ENCODE results near the gene ST7. TPM values are rescaled to one million over a fixed set of nuclear protein-coding genes. Genes with fewer than 3 reads are reported as not detected.
"Not testable (repeated sequence)": the region's sequence is repeated elsewhere in the genome, so short reads cannot be mapped to it uniquely, and the experiment has no call there.

ST7 gene
- total RNA-seq, 2 experiments from 2014 or later = 6.7 to 7.4 TPM

DNA sequence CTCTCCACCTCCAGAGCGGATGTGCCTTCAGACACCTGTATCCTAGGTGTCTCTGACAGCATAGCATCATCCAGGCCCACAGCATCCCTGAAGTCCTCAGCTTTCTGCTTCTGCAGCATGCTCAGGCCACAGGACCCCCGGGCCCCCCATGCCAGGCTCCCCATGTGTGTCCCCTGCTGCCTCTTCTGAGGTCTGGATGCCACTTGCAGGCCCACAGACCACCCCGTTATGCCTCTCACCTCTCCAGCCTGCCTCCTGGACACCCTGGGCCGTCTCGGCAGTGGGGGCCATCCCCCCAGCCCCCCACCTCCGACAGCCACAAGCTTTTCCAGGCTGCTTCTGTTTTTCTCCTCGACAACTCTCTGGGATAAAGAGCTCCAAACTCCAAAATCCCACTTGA is 285.2 kb downstream of the ST7 start:
- Mint-ChIP-seq H3K4me1 (no peaks in the 10 kb centered on the region), H3K9me3 (peaks cover 2% of the 10 kb centered on the region), H3K36me3 (ENCODE audit: low read depth) (no peaks in the 10 kb centered on the region), H3K27me3 (peaks cover 3% of the 10 kb centered on the region), H3K4me3 (no peak overlapping the region), H3K27ac (no peak overlapping the region)
- POLR2A ChIA-PET = no interaction called here
- CTCF ChIA-PET = no interaction called here
- DNase-seq = no peak

DNA sequence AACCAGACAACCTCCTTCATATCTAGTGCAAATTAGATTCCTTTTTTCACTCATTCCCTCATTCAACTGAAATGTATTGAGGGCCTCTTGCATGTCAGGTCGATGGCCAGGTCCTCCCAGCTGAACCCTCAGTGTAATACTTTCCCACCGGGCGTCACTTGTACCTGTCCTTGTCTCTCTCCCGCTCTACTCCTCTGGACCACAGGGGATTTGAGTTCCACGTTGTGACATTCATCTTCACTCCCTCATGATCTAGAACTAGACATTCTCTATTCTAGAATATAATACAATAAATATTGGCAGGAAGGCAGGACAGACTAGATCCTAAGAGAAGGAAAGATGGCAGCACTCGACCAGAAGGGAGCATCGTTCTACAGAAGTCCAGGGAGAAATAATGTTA is 285.6 kb downstream of the ST7 start:
- no peak for DNase-seq
- CTCF ChIA-PET = no interaction called here
- no peaks in the 10 kb centered on the region for H3K36me3 Mint-ChIP-seq (ENCODE audit: low read depth)
- H3K9me3 Mint-ChIP-seq = no peaks in the 10 kb centered on the region
- H3K4me1 Mint-ChIP-seq = no peaks in the 10 kb centered on the region
- no peak overlapping the region for H3K4me3 Mint-ChIP-seq
- H3K27ac Mint-ChIP-seq = no peak overlapping the region
- POLR2A ChIA-PET = no interaction called here
- H3K27me3 Mint-ChIP-seq = peaks cover 3% of the 10 kb centered on the region

DNA sequence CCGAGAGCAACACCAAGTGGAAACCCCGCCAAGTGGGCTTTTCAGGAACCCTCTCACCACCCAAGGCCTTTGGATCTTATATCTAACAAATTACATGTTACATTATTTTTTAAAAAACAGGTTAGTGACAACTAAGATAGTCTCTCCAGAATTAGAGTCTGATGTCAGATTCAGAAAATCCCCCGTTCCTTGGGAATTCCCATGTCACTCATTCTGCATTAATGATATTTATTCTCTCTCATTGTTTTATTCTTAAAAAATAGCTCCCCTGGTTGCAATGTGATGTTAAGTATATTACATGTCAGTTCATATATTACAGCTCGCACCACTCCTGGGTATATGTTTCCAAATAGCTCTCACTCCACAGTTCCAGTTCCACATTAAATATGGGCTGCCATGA is 287.8 kb downstream of the ST7 start:
- H3K27ac Mint-ChIP-seq = no peak overlapping the region
- H3K9me3 Mint-ChIP-seq = no peaks in the 10 kb centered on the region
- ChIA-PET CTCF (no interaction called here), POLR2A (no interaction called here)
- H3K27me3 Mint-ChIP-seq = no peaks in the 10 kb centered on the region
- H3K36me3 Mint-ChIP-seq (ENCODE audit: low read depth) = no peaks in the 10 kb centered on the region
- no peak for DNase-seq
- no peak overlapping the region for H3K4me3 Mint-ChIP-seq
- H3K4me1 Mint-ChIP-seq = no peaks in the 10 kb centered on the region

DNA sequence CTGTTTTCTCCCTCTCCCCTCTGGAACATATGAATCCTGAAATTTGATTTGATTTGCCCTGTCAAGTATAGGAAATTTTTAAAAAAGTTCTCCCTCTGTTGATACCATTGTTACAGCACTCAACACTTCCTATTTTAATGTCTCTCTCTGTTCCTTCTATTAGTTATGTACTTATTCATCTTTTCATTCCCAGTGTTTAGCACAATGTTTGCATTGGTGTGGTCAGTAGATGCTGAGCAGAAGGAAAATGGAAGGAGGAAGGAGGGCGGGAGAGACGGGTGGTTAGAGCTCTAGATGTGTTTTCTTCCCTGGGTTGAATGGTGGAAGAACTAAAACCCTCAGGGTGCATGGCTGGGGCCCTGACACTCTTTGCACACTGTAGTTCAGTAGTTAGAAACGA is 290.1 kb downstream of the ST7 start:
- H3K4me1 Mint-ChIP-seq = no peaks in the 10 kb centered on the region
- no peak for DNase-seq
- no peaks in the 10 kb centered on the region for H3K36me3 Mint-ChIP-seq (ENCODE audit: low read depth)
- CTCF ChIA-PET = no interaction called here
- no peaks in the 10 kb centered on the region for H3K27me3 Mint-ChIP-seq
- H3K4me3 Mint-ChIP-seq = no peak overlapping the region
- H3K9me3 Mint-ChIP-seq = no peaks in the 10 kb centered on the region
- no peak overlapping the region for H3K27ac Mint-ChIP-seq
- POLR2A ChIA-PET = no interaction called here

DNA sequence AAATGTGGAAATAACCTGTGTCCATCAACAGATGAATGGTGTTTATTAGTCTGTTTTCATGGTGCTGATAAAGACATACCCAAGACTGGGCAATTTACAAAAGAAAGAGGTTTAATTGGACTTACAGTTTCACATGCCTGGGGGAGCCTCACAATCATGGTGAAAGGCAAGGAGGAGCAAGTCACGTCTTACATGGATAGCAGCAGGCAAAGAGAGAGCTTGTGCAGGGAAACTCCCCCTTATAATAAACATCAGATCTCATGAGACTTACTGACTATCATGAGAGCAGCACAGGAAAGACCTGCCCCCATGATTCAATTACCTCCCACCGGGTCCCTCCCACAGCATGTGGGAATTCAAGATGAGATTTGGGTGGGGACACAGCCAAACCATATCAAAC is 292.4 kb downstream of the ST7 start:
- H3K27ac Mint-ChIP-seq; H3K27me3 Mint-ChIP-seq; H3K4me3 Mint-ChIP-seq; H3K36me3 Mint-ChIP-seq (ENCODE audit: low read depth); DNase-seq; H3K9me3 Mint-ChIP-seq; CTCF ChIA-PET; H3K4me1 Mint-ChIP-seq; POLR2A ChIA-PET: not testable (repeated sequence)

DNA sequence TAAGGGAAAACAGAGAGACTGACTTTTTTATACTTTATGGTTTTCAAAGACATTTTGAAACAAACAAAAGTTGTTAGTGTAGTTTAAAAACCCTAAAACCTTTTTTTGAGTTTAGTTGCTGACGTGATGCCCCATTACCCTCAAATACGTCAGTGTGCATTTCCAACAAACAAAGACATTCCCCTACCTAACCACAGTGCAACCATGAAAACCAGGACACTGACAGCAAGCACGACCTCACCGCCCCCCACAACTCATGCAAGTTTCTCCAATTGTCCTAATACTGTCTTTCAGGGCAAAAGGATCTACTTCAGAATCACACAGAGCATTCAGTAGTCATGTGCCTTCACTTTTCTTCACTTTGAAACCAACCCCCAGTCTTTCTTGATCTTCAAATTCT is 294.5 kb downstream of the ST7 start:
- ChIA-PET POLR2A (no interaction called here), CTCF (no interaction called here)
- no peaks in the 10 kb centered on the region for H3K27me3 Mint-ChIP-seq
- DNase-seq = no peak
- H3K36me3 Mint-ChIP-seq (ENCODE audit: low read depth) = no peaks in the 10 kb centered on the region
- no peak overlapping the region for H3K4me3 Mint-ChIP-seq
- no peaks in the 10 kb centered on the region for H3K9me3 Mint-ChIP-seq
- no peak overlapping the region for H3K27ac Mint-ChIP-seq
- H3K4me1 Mint-ChIP-seq = no peaks in the 10 kb centered on the region

DNA sequence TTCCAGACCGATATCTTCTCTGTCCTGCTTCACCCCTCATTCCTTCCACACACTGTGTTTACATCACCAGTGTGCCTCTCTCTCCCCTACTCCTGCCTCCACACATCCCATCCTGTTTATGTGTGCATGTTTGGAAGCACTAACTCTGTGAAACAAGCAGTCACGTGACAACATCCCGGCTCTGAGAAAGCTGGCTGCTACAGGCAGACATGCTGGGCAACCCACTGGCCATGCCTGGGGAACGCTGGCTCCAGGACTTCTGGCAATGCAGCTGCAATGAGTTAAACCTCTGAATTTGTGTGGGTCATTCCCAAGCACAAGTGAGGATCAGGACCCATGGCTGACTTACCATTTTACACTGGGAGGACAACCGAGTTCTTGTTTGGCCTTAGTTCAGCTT is 295.5 kb downstream of the ST7 start:
- H3K27ac Mint-ChIP-seq = no peak overlapping the region
- POLR2A ChIA-PET = no interaction called here
- H3K4me3 Mint-ChIP-seq = no peak overlapping the region
- H3K4me1 Mint-ChIP-seq = no peaks in the 10 kb centered on the region
- no peaks in the 10 kb centered on the region for H3K27me3 Mint-ChIP-seq
- CTCF ChIA-PET = no interaction called here
- H3K36me3 Mint-ChIP-seq (ENCODE audit: low read depth) = no peaks in the 10 kb centered on the region
- no peak for DNase-seq
- H3K9me3 Mint-ChIP-seq = no peaks in the 10 kb centered on the region

DNA sequence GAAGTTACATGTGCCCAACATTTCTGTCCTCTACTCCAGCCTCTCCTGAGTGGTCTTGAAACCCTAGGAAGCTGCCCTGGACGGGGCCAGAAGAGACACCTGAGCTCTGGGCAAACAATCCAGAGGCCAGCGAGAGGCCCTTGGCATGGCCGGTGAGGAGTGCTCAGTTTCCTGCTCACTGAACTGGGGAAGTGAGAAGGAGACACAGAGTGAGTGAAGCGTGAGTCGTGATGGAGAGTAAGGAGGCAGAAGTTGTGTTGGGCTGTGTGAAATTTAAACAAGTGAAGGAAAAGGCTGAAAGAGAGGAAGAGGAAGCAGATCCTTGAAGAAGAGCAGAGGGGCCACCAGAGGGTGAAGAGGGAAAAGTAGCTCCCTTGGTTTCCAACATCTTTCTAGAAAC is 296.4 kb downstream of the ST7 start:
- ChIA-PET CTCF (no interaction called here), POLR2A (no interaction called here)
- Mint-ChIP-seq H3K4me1 (no peaks in the 10 kb centered on the region), H3K27me3 (no peaks in the 10 kb centered on the region), H3K36me3 (ENCODE audit: low read depth) (no peaks in the 10 kb centered on the region), H3K4me3 (no peak overlapping the region), H3K27ac (no peak overlapping the region), H3K9me3 (no peaks in the 10 kb centered on the region)
- no peak for DNase-seq

DNA sequence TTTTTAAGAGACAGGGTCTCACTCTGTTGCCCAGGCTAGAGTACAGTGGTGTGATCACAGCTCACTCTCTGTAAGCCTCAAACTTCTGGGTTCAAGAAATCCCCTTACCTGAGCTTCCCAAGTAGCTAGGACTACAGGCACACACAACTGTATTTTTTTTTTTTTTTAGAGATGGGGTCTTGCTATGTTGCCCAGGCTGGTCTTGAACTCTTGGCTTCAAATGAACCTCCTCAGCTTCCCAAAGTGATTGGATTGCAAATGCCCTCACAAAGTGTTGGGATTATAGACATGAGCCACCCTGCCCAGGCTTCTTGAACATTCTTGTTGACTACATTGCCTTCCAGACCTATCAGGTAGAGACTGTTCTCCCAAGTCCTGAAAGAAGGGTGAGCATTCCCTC is 296.9 kb downstream of the ST7 start:
- H3K4me1 Mint-ChIP-seq = no peaks in the 10 kb centered on the region
- POLR2A ChIA-PET = no interaction called here

DNA sequence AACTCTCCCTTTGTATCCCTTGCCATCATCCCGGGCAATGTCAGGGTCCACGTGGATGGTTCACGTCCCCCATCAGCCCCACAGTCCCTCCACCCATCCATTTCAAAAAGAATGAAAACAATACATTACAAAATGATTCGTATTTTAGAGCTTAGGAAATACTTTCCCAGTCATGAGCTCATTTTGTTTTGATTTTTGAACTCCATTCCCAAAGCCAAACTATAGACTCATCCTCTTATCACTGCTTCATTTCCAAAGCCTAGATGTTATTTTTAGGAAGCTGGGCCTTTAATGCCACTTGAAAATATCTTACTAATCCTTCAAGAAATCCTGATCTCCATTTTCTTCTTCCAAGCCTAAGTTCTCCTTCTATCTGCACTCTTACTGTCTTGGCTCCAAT is 297.5 kb downstream of the ST7 start:
- H3K4me3 Mint-ChIP-seq = no peak overlapping the region
- ChIA-PET CTCF (no interaction called here), POLR2A (no interaction called here)
- no peaks in the 10 kb centered on the region for H3K4me1 Mint-ChIP-seq
- no peak overlapping the region for H3K27ac Mint-ChIP-seq
- no peaks in the 10 kb centered on the region for H3K9me3 Mint-ChIP-seq
- DNase-seq = no peak
- no peaks in the 10 kb centered on the region for H3K36me3 Mint-ChIP-seq (ENCODE audit: low read depth)
- H3K27me3 Mint-ChIP-seq = peaks cover 3% of the 10 kb centered on the region

More for the DNA sequence above, 296.9 kb downstream of the ST7 start:
- no peak for DNase-seq
- CTCF ChIA-PET = no interaction called here
- Mint-ChIP-seq H3K36me3 (ENCODE audit: low read depth) (no peaks in the 10 kb centered on the region), H3K9me3 (no peaks in the 10 kb centered on the region), H3K27me3 (peaks cover 3% of the 10 kb centered on the region), H3K4me3 (no peak overlapping the region), H3K27ac (no peak overlapping the region)

DNA sequence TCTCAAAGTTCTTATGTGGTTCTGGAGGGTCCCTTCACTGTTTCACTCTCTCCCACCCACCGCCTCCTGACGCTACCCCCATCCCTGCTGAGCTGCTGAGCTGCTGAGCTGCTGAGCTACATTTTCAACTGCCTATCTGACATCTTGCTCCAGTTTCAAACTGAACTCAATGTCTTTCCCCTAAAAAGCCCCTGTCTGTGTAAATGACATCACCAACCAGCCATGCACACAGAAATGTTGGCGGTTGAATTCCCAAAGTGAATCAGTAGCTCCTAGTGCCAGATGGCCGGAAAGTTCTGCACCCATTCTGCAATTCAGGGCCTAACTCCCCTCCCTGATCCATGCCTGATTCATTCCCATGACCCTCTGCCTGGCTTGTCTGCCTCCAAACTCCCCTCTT is 298.4 kb downstream of the ST7 start:
- no peaks in the 10 kb centered on the region for H3K36me3 Mint-ChIP-seq (ENCODE audit: low read depth)
- no peak overlapping the region for H3K4me3 Mint-ChIP-seq
- ChIA-PET POLR2A (no interaction called here), CTCF (no interaction called here)
- no peak for DNase-seq
- H3K9me3 Mint-ChIP-seq = no peaks in the 10 kb centered on the region
- H3K4me1 Mint-ChIP-seq = no peaks in the 10 kb centered on the region
- peaks cover 3% of the 10 kb centered on the region for H3K27me3 Mint-ChIP-seq
- no peak overlapping the region for H3K27ac Mint-ChIP-seq

DNA sequence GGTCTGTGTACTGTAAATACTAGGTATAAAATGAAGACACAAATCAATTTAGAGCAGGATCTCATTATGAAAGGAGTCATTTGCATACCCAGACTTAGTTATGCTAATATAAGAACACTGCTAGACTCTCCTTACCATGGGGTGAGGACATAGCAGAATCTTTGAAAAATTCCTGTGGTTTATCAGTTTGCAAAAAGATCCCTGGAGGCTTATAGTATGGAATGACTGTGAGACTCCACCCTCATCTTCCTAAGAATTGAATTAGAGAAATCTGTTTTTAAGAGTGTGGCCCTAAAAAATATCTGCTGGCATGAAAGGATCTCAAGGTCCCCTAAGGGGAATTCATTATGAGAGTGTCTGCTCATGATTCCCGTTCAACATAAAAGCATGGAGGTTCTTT is 306.3 kb downstream of the ST7 start:
- POLR2A ChIA-PET = no interaction called here

DNA sequence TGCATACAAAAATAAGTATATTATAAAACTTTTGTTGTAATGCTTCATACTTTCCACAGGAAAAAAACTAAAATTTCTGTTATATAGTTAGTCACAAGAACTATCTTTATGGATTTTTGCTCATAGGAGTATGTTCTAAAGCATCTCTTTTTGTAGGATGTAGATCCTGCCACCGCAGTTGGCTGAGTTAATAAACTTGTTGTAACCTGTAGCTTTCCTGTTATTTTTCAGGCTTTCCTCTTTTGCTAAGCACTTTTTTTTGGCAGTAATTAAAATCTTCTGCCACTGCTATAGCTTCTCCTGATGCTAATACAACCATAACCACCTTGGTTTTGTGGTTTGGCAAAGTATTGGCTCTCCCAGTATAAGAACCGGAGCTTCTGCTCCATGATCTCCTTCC is 309.2 kb downstream of the ST7 start:
- no peak for DNase-seq
- Mint-ChIP-seq H3K9me3 (no peaks in the 10 kb centered on the region), H3K4me1 (no peaks in the 10 kb centered on the region), H3K4me3 (no peak overlapping the region), H3K27ac (no peak overlapping the region), H3K36me3 (ENCODE audit: low read depth) (no peaks in the 10 kb centered on the region), H3K27me3 (peaks cover 8% of the 10 kb centered on the region)
- ChIA-PET CTCF (no interaction called here), POLR2A (no interaction called here)

More for the DNA sequence above, 306.3 kb downstream of the ST7 start:
- Mint-ChIP-seq H3K36me3 (ENCODE audit: low read depth) (no peaks in the 10 kb centered on the region), H3K4me1 (no peaks in the 10 kb centered on the region), H3K9me3 (no peaks in the 10 kb centered on the region), H3K27ac (no peak overlapping the region), H3K27me3 (peaks cover 11% of the 10 kb centered on the region), H3K4me3 (no peak overlapping the region)
- DNase-seq = no peak
- CTCF ChIA-PET = no interaction called here

DNA sequence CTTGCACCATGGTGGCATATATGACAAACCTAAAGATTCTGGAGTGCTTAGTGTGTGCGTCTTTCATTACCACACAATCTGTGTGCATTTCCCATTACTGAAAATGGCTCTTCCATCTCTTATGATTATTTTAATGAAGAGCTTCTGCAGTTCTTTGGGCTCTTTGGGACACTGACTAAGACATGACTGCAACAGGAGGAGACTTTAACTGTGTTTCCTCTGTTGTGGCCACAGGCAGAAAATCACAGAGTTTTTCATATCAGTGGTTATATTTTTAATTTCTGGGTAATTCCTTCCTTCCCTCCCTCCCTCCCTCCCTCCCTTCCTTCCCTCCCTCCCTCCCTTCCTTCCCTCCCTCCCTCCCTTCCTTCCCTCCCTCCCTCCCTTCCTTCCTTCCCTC is 311.4 kb downstream of the ST7 start:
- no peak for DNase-seq
- Mint-ChIP-seq H3K4me1 (no peaks in the 10 kb centered on the region), H3K9me3 (no peaks in the 10 kb centered on the region), H3K36me3 (ENCODE audit: low read depth) (no peaks in the 10 kb centered on the region), H3K27ac (no peak overlapping the region), H3K4me3 (no peak overlapping the region), H3K27me3 (peaks cover 8% of the 10 kb centered on the region)
- ChIA-PET CTCF (interaction anchor here (0.9 kb wide), 1 partner anchor 52 kb away, joined by 3 read pairs; no protein-coding TSS in a partner anchor), POLR2A (no interaction called here)

DNA sequence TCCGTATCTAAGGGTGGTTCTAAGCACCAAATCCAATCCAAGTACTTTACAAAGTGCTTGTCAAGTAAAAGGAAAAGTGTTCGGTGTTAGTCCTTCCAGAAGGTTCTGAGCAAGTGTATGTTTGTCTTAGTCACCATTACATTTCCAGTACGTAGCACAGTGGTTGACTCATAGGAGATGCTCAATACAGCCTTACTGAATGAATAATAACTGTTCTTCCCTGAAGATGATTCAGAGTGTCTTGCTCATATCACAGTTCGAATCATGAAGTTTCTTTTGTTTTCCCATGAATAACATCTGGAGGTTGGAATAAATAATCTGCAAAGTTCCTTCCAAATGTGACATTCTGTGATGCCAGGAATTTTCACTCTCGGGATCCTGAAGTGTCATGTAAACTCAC is 316.1 kb downstream of the ST7 start:
- no peak overlapping the region for H3K4me3 Mint-ChIP-seq
- no peaks in the 10 kb centered on the region for H3K36me3 Mint-ChIP-seq (ENCODE audit: low read depth)
- H3K4me1 Mint-ChIP-seq = no peaks in the 10 kb centered on the region
- H3K27me3 Mint-ChIP-seq = peaks cover 3% of the 10 kb centered on the region
- no peak for DNase-seq
- ChIA-PET POLR2A (no interaction called here), CTCF (no interaction called here)
- H3K9me3 Mint-ChIP-seq = no peaks in the 10 kb centered on the region
- H3K27ac Mint-ChIP-seq = no peak overlapping the region

Data from activated CD4-positive, alpha-beta memory T cell treated with anti-CD3 and anti-CD28 coated beads, Interleukin-2, amount 10 ng/mL, durations not matched to agents 7 days and 5 days (primary cell).